ENCODE results near the gene KCNJ6. TPM values are rescaled to one million over a fixed set of nuclear protein-coding genes. Genes with fewer than 3 reads are reported as not detected.

Gene KCNJ6
- total RNA-seq, 2 experiments from 2014 or later: not detected

- H3K9me3 Mint-ChIP-seq (ENCODE audit: insufficient read depth): no peaks in the 10 kb centered on the region
- no peaks in the 10 kb centered on the region for H3K36me3 Mint-ChIP-seq (ENCODE audit: low read depth)
- no peak for DNase-seq
- H3K27ac Mint-ChIP-seq: no peak overlapping the region
- no peak for ATAC-seq
- no peak overlapping the region for H3K4me3 Mint-ChIP-seq
- H3K4me1 Mint-ChIP-seq (ENCODE audit: low read depth): no peaks in the 10 kb centered on the region
- H3K27me3 Mint-ChIP-seq (ENCODE audit: low read depth): peaks cover 11% of the 10 kb centered on the region
- ChIA-PET POLR2A (no interaction called here), CTCF (no interaction called here)
Observed at GRCh38 chr21:37688952-37689659, 227.2 kb downstream of the KCNJ6 start.

- CTCF ChIA-PET: interaction anchor here (0.9 to 1.3 kb wide), 3 partner anchors 11 to 25 kb away, joined by 3 to 4 read pairs (median 3); no protein-coding TSS in a partner anchor
Observed at GRCh38 chr21:37686991-37687810, 229.1 kb downstream of the KCNJ6 start.

GRCh38 chr21:37684547-37684946 is 231.7 kb downstream of the KCNJ6 start:
- H3K9me3 Mint-ChIP-seq (ENCODE audit: insufficient read depth): no peaks in the 10 kb centered on the region
- ATAC-seq (no peak), DNase-seq (no peak)
- peaks cover 16% of the 10 kb centered on the region for H3K27me3 Mint-ChIP-seq (ENCODE audit: low read depth)
- H3K36me3 Mint-ChIP-seq (ENCODE audit: low read depth): no peaks in the 10 kb centered on the region
- no peaks in the 10 kb centered on the region for H3K4me1 Mint-ChIP-seq (ENCODE audit: low read depth)
- H3K27ac Mint-ChIP-seq: no peak overlapping the region
- ChIA-PET CTCF (no interaction called here), POLR2A (no interaction called here)
- H3K4me3 Mint-ChIP-seq: no peak overlapping the region

More at GRCh38 chr21:37686991-37687810, 229.1 kb downstream of the KCNJ6 start:
- Mint-ChIP-seq H3K27me3 (ENCODE audit: low read depth) (peaks cover 11% of the 10 kb centered on the region), H3K36me3 (ENCODE audit: low read depth) (no peaks in the 10 kb centered on the region), H3K9me3 (ENCODE audit: insufficient read depth) (no peaks in the 10 kb centered on the region), H3K27ac (no peak overlapping the region), H3K4me1 (ENCODE audit: low read depth) (no peaks in the 10 kb centered on the region), H3K4me3 (no peak overlapping the region)
- ATAC-seq (no peak), DNase-seq (no peak)
- POLR2A ChIA-PET: no interaction called here

GRCh38 chr21:37684115-37684493 is 232.2 kb downstream of the KCNJ6 start:
- DNase-seq: no peak
- no peak for ATAC-seq
- ChIA-PET CTCF (no interaction called here), POLR2A (no interaction called here)
- Mint-ChIP-seq H3K36me3 (ENCODE audit: low read depth) (no peaks in the 10 kb centered on the region), H3K27ac (no peak overlapping the region), H3K4me3 (no peak overlapping the region), H3K27me3 (ENCODE audit: low read depth) (peaks cover 16% of the 10 kb centered on the region), H3K9me3 (ENCODE audit: insufficient read depth) (no peaks in the 10 kb centered on the region), H3K4me1 (ENCODE audit: low read depth) (no peaks in the 10 kb centered on the region)

GRCh38 chr21:37683396-37684114 is 232.7 kb downstream of the KCNJ6 start:
- H3K27ac Mint-ChIP-seq: no peak overlapping the region
- H3K27me3 Mint-ChIP-seq (ENCODE audit: low read depth): peaks cover 16% of the 10 kb centered on the region
- no peak overlapping the region for H3K4me3 Mint-ChIP-seq
- ChIA-PET CTCF (no interaction called here), POLR2A (no interaction called here)
- no peaks in the 10 kb centered on the region for H3K36me3 Mint-ChIP-seq (ENCODE audit: low read depth)
- H3K4me1 Mint-ChIP-seq (ENCODE audit: low read depth): no peaks in the 10 kb centered on the region
- DNase-seq (no peak), ATAC-seq (no peak)
- H3K9me3 Mint-ChIP-seq (ENCODE audit: insufficient read depth): no peaks in the 10 kb centered on the region

- no peak for ATAC-seq
Observed at GRCh38 chr21:37682966-37683365, 233.3 kb downstream of the KCNJ6 start.

GRCh38 chr21:37677006-37677405 is 239.3 kb downstream of the KCNJ6 start:
- ATAC-seq: no peak
- no peaks in the 10 kb centered on the region for H3K36me3 Mint-ChIP-seq (ENCODE audit: low read depth)
- H3K4me1 Mint-ChIP-seq (ENCODE audit: low read depth): peaks cover 3% of the 10 kb centered on the region
- H3K27me3 Mint-ChIP-seq (ENCODE audit: low read depth): peaks cover 23% of the 10 kb centered on the region
- no peak overlapping the region for H3K4me3 Mint-ChIP-seq
- POLR2A ChIA-PET: no interaction called here
- DNase-seq: no peak
- no peaks in the 10 kb centered on the region for H3K9me3 Mint-ChIP-seq (ENCODE audit: insufficient read depth)
- H3K27ac Mint-ChIP-seq: no peak overlapping the region
- CTCF ChIA-PET: interaction anchor here (1.2 to 1.3 kb wide), 2 partner anchors 9 to 26 kb away, joined by 3 read pairs; no protein-coding TSS in a partner anchor

More at GRCh38 chr21:37682966-37683365, 233.3 kb downstream of the KCNJ6 start:
- H3K4me3 Mint-ChIP-seq: no peak overlapping the region
- H3K27me3 Mint-ChIP-seq (ENCODE audit: low read depth): peaks cover 17% of the 10 kb centered on the region
- no peaks in the 10 kb centered on the region for H3K4me1 Mint-ChIP-seq (ENCODE audit: low read depth)
- POLR2A ChIA-PET: no interaction called here
- DNase-seq: no peak
- no peaks in the 10 kb centered on the region for H3K36me3 Mint-ChIP-seq (ENCODE audit: low read depth)
- H3K9me3 Mint-ChIP-seq (ENCODE audit: insufficient read depth): no peaks in the 10 kb centered on the region
- H3K27ac Mint-ChIP-seq: no peak overlapping the region
- CTCF ChIA-PET: no interaction called here

- H3K36me3 Mint-ChIP-seq (ENCODE audit: low read depth): no peaks in the 10 kb centered on the region
- H3K4me3 Mint-ChIP-seq: no peak overlapping the region
- H3K27me3 Mint-ChIP-seq (ENCODE audit: low read depth): peaks cover 19% of the 10 kb centered on the region
- no peak overlapping the region for H3K27ac Mint-ChIP-seq
- DNase-seq: peak; percentile 69
- H3K9me3 Mint-ChIP-seq (ENCODE audit: insufficient read depth): no peaks in the 10 kb centered on the region
- ATAC-seq: peak; percentile 73
- CTCF ChIA-PET: interaction anchor here (0.7 to 2.1 kb wide), 7 partner anchors 10 to 508 kb away, joined by 3 to 9 read pairs (median 5); no protein-coding TSS in a partner anchor
- POLR2A ChIA-PET: no interaction called here
- peaks cover 3% of the 10 kb centered on the region for H3K4me1 Mint-ChIP-seq (ENCODE audit: low read depth)
Observed at GRCh38 chr21:37675202-37675801, 241.0 kb downstream of the KCNJ6 start.

GRCh38 chr21:37673801-37674575 is 242.3 kb downstream of the KCNJ6 start:
- H3K27ac Mint-ChIP-seq: no peak overlapping the region
- CTCF ChIA-PET: interaction anchor here (0.8 to 2.1 kb wide), 5 partner anchors 9 to 507 kb away, joined by 3 to 9 read pairs (median 5); no protein-coding TSS in a partner anchor
- H3K36me3 Mint-ChIP-seq (ENCODE audit: low read depth): no peaks in the 10 kb centered on the region
- POLR2A ChIA-PET: interaction anchor here (1.1 kb wide), 1 partner anchor 23 kb away, joined by 4 read pairs; no protein-coding TSS in a partner anchor
- no peaks in the 10 kb centered on the region for H3K9me3 Mint-ChIP-seq (ENCODE audit: insufficient read depth)
- H3K4me1 Mint-ChIP-seq (ENCODE audit: low read depth): peaks cover 3% of the 10 kb centered on the region
- no peak overlapping the region for H3K4me3 Mint-ChIP-seq
- H3K27me3 Mint-ChIP-seq (ENCODE audit: low read depth): peaks cover 17% of the 10 kb centered on the region
- DNase-seq (no peak), ATAC-seq (no peak)

GRCh38 chr21:37671381-37671780 is 244.9 kb downstream of the KCNJ6 start:
- H3K9me3 Mint-ChIP-seq (ENCODE audit: insufficient read depth): no peaks in the 10 kb centered on the region
- H3K27me3 Mint-ChIP-seq (ENCODE audit: low read depth): peaks cover 11% of the 10 kb centered on the region
- peaks cover 3% of the 10 kb centered on the region for H3K4me1 Mint-ChIP-seq (ENCODE audit: low read depth)
- ATAC-seq (no peak), DNase-seq (no peak)
- H3K4me3 Mint-ChIP-seq: no peak overlapping the region
- no peak overlapping the region for H3K27ac Mint-ChIP-seq
- ChIA-PET CTCF (interaction anchor here (0.9 to 1.7 kb wide), 2 partner anchors 16 to 41 kb away, joined by 4 read pairs; no protein-coding TSS in a partner anchor), POLR2A (no interaction called here)
- H3K36me3 Mint-ChIP-seq (ENCODE audit: low read depth): no peaks in the 10 kb centered on the region

- POLR2A ChIA-PET: no interaction called here
- no peaks in the 10 kb centered on the region for H3K36me3 Mint-ChIP-seq (ENCODE audit: low read depth)
- H3K4me3 Mint-ChIP-seq: no peak overlapping the region
- H3K4me1 Mint-ChIP-seq (ENCODE audit: low read depth): peaks cover 3% of the 10 kb centered on the region
- DNase-seq: no peak
- no peak overlapping the region for H3K27ac Mint-ChIP-seq
- no peaks in the 10 kb centered on the region for H3K9me3 Mint-ChIP-seq (ENCODE audit: insufficient read depth)
- peaks cover 11% of the 10 kb centered on the region for H3K27me3 Mint-ChIP-seq (ENCODE audit: low read depth)
- no peak for ATAC-seq
- CTCF ChIA-PET: interaction anchor here (1.7 kb wide), 1 partner anchor 41 kb away, joined by 4 read pairs; no protein-coding TSS in a partner anchor
Observed at GRCh38 chr21:37670883-37671282, 245.4 kb downstream of the KCNJ6 start.
